Left lung (tissue), 10 donors: ENCODE measurements around the gene PPP1R13B. TPM values are rescaled to one million over a fixed set of nuclear protein-coding genes. Genes with fewer than 3 reads are reported as not detected.
A peak's percentile ranks its signal among the peaks of the same experiment; 100 is the strongest.

Experiments used
- ATAC-seq: fragments of 200-7000 bp; cut with Tn5 transposase; one replicate; pipeline ENCODE4 v1.9.1; 2020; ENCODE audit warnings: moderate library complexity
- DNase-seq, 4 donors: peaks; one replicate each; pipeline ENCODE4 v3.0.0-alpha.2; 2013 to 2020
- H3K27ac ChIP-seq, 2 donors: fragments of 200-600 bp; sonication (generic) in 1 of 2; one replicate each; pipeline versions ENCODE4 v1.5.0 to v1.8.0; 2020 to 2021
- H3K27me3 ChIP-seq, 2 donors: fragments of 200-600 bp; sonication (generic) in 1 of 2; one replicate each; pipeline versions ENCODE4 v1.5.0 to v1.8.0; 2020 to 2021
- H3K36me3 ChIP-seq, 2 donors: fragments of 200-600 bp; sonication (generic) in 1 of 2; one replicate each; pipeline versions ENCODE4 v1.5.0 to v1.8.0; 2020 to 2021
- H3K4me1 ChIP-seq, 2 donors: fragments of 200-600 bp; one replicate each; pipeline ENCODE4 v1.8.0; 2021
- H3K4me3 ChIP-seq, 2 donors: fragments of 200-600 bp; sonication (generic) in 1 of 2; one replicate each; pipeline versions ENCODE4 v1.5.0 to v1.8.0; 2020 to 2021; ENCODE audit warnings: mild to moderate bottlenecking in 1 of 2
- H3K9me3 ChIP-seq, 2 donors: fragments of 200-600 bp; sonication (generic) in 1 of 2; one replicate each; pipeline versions ENCODE4 v1.5.0 to v1.8.0; 2020 to 2021
- intact Hi-C, 2 donors: fragments of 100-400 bp; cut with DNase I; formaldehyde crosslinking; loops; one replicate each; pipeline versions ENCODE4 v1.11.2 to v1.14.2; 2022
- polyA plus RNA-seq, 6 donors: library from polyadenylated mRNA; unstranded; fragments of 120-200 nt; gene quantifications; one replicate each; pipeline ENCODE4 v1.2.1, GENCODE V29; 2013; ENCODE audit not compliant: insufficient read length in 6 of 6
- total RNA-seq, 2 donors: library from RNA; stranded (reverse); fragmentation: NEBNext Ultra II Directional; extraction: Animal tissue kit (Norgen Biotek cat#: 25700); gene quantifications; one replicate each; pipeline ENCODE4 v1.2.1, GENCODE V29; 2021
- TF ChIP-seq, protein P1 (sequence below), 2 donors: fragments of 200-600 bp; sonication (generic) in 1 of 2; IDR thresholded peaks; one replicate each; pipeline versions ENCODE4 v1.5.0 to v1.8.0; 2021; ENCODE audit warnings: antibody characterized with exemption in 2 of 2
- donor health status: DM: no; HTN: yes; CAD: no.
- donor health status: DM: no; HTN: no; CAD: no.

The PPP1R13B gene
- total and polyA plus RNA-seq, 8 donors = 48.0 to 86.9 (median 61.7) TPM

GRCh38 chr14:103730490-103731035 lies 116.8 kb downstream of the PPP1R13B start:
- no peak for ATAC-seq
- peak in 1 of 4 donors; percentile 59 for DNase-seq
- H3K4me3 ChIP-seq = no peak overlapping the region
- no peak overlapping the region for H3K27ac ChIP-seq
- peaks cover 0 to 84% of the 10 kb centered on the region in 2 donors for H3K36me3 ChIP-seq
- H3K9me3 ChIP-seq = no peaks in the 10 kb centered on the region
- H3K4me1 ChIP-seq = peaks cover 0 to 6% of the 10 kb centered on the region in 2 donors
- H3K27me3 ChIP-seq = no peaks in the 10 kb centered on the region
- intact Hi-C loops = no loop called here
- TF ChIP-seq, protein P1, sequence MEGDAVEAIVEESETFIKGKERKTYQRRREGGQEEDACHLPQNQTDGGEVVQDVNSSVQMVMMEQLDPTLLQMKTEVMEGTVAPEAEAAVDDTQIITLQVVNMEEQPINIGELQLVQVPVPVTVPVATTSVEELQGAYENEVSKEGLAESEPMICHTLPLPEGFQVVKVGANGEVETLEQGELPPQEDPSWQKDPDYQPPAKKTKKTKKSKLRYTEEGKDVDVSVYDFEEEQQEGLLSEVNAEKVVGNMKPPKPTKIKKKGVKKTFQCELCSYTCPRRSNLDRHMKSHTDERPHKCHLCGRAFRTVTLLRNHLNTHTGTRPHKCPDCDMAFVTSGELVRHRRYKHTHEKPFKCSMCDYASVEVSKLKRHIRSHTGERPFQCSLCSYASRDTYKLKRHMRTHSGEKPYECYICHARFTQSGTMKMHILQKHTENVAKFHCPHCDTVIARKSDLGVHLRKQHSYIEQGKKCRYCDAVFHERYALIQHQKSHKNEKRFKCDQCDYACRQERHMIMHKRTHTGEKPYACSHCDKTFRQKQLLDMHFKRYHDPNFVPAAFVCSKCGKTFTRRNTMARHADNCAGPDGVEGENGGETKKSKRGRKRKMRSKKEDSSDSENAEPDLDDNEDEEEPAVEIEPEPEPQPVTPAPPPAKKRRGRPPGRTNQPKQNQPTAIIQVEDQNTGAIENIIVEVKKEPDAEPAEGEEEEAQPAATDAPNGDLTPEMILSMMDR (IDR thresholded peaks at IDR 0.05) = no peak

DNA sequence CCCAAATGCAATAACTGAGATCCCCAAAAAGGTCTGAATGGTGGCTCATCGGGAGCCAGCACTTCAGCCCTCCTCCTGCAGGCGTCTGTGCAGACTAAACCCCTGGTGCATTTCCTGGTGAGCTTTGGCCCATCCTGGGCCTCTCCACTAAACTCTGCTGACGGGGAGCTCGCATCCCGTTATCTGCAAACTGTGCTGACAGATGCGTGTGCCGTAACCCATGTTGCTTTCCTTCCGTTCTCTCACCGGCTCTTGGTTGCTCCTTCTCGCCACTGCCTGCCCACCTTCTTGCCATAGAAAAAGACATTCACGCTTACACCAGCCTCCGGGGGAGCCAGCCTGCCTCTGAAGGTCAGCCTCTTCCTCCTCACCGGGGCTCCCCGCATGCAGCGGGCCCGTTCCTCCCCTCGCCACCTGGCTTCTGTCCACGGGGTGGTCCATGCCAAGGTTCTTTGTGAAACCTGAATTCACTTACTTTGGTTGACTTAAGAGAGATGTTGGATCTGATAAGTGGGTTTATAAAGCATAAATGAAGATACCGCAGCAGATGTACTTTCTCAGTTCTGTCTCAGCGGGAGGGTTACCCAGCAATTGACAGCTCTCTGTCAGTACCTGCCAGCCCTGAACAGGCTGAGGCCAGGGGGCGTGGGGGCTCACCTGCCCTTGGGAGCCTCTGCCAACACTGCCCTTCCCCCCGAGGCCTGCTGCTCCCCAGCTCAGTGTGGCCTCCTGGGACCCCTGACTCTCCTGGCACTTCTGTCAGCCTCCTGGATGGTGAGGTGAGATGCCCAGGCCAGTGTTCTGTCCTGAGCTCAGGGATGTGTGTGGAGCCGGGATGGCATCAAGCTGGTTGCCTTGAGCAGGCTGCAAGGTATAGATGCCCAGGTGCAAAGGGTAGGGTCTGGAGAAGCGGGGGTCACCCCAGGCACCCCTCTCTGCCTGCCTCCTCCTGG lies 117.6 kb downstream of the PPP1R13B start:
- peaks cover 0 to 82% of the 10 kb centered on the region in 2 donors for H3K36me3 ChIP-seq
- TF ChIP-seq, protein P1 (IDR thresholded peaks at IDR 0.05) = no peak
- no peak overlapping the region for H3K27ac ChIP-seq

GRCh38 chr14:103728721-103729120 lies 118.7 kb downstream of the PPP1R13B start:
- intact Hi-C loops = no loop called here
- no peak overlapping the region for H3K27ac ChIP-seq
- H3K4me1 ChIP-seq = peaks cover 8 to 12% of the 10 kb centered on the region in 2 donors
- H3K9me3 ChIP-seq = no peaks in the 10 kb centered on the region
- H3K4me3 ChIP-seq = no peak overlapping the region
- no peaks in the 10 kb centered on the region for H3K27me3 ChIP-seq
- TF ChIP-seq, protein P1 (IDR thresholded peaks at IDR 0.05) = no peak
- no peak for DNase-seq
- peaks cover 0 to 73% of the 10 kb centered on the region in 2 donors for H3K36me3 ChIP-seq
- peak; percentile 23 for ATAC-seq

More for the DNA sequence above, 117.6 kb downstream of the PPP1R13B start:
- Histone ChIP-seq H3K27me3 (no peaks in the 10 kb centered on the region), H3K4me1 (peaks cover 0 to 6% of the 10 kb centered on the region in 2 donors), H3K4me3 (no peak overlapping the region), H3K9me3 (no peaks in the 10 kb centered on the region)
- no peak for ATAC-seq
- peak in 1 of 4 donors; percentile 58 for DNase-seq
- intact Hi-C loops = no loop called here

DNA sequence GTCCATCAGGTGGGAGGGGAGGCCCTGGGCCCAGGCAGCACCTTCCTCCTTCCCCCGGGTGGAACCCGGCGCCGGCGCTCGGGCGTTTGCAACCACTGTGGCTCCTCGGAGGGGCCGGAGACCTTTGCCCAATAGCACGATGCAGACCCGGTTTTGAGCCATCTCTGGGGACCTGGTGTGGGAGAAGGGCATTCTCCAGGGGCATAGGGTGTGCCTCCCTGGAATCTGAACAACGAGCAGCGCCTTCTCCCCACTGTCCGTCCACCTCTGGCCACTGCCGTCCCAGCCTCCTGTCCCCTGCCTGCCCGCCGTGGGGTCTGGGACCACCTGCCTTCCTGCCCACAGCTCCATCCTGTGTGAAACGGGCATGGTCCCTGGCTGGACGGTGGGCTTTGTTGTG lies 119.2 kb downstream of the PPP1R13B start:
- DNase-seq (peak in 1 of 4 donors; percentile 71), ATAC-seq (no peak)
- TF ChIP-seq, protein P1 (IDR thresholded peaks at IDR 0.05) = no peak
- intact Hi-C loops = no loop called here
- Histone ChIP-seq H3K27ac (no peak overlapping the region), H3K36me3 (peaks cover 0 to 68% of the 10 kb centered on the region in 2 donors), H3K9me3 (no peaks in the 10 kb centered on the region), H3K4me1 (peaks cover 10 to 18% of the 10 kb centered on the region in 2 donors), H3K27me3 (no peaks in the 10 kb centered on the region), H3K4me3 (no peak overlapping the region)
